Hepatocyte (in vitro differentiated cells): ENCODE results near the gene HDHD3.

Experiments
- CTCF ChIP-seq: fragments of 200-600 bp; sonication (generic); IDR thresholded peaks from 2 replicates; pipeline ENCODE4 v1.5.1; 2016; ENCODE audit warnings: antibody characterized with exemption, mild to moderate bottlenecking; ENCODE audit not compliant: poor library complexity
- EZH2 ChIP-seq: fragments of 200-600 bp; sonication (generic); IDR thresholded peaks from 2 replicates; pipeline ENCODE4 v1.6.1; 2016; ENCODE audit warnings: antibody characterized with exemption, mild to moderate bottlenecking, borderline replicate concordance

- TF ChIP-seq EZH2 (no peak), CTCF (no peak)
Measured at GRCh38 chr9:113368348-113368981, 8.3 kb downstream of the HDHD3 start.
